ENCODE results near the gene CRYBG2.
"Not testable (repeated sequence)": the region's sequence is repeated elsewhere in the genome, so short reads cannot be mapped to it uniquely, and the experiment has no call there.

Gene CRYBG2

DNA sequence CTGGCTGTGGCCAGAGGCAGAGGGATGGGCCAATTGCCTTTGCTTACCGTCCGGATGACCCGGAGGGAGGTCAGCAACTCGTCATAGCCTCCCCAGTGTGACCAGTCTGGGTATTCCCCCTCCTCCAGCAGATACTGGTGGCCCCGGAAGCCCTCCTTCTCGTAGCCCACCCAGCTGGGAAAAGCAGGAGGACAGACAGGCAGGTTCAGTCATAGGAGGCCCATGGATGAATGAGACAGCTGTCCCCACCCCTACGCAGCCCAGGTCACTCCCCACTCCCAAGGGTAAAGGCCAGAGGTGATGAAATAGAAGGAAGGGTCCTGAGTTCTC, 16.8 kb downstream of the CRYBG2 start:
- TF ChIP-seq POLR2A (IDR thresholded peaks at IDR 0.05; ENCODE audit: extremely low read depth, insufficient read length) (no peak), MYC (IDR thresholded peaks at IDR 0.05; ENCODE audit: low read depth, low read length) (no peak)
- TF ChIP-seq, protein P1, sequence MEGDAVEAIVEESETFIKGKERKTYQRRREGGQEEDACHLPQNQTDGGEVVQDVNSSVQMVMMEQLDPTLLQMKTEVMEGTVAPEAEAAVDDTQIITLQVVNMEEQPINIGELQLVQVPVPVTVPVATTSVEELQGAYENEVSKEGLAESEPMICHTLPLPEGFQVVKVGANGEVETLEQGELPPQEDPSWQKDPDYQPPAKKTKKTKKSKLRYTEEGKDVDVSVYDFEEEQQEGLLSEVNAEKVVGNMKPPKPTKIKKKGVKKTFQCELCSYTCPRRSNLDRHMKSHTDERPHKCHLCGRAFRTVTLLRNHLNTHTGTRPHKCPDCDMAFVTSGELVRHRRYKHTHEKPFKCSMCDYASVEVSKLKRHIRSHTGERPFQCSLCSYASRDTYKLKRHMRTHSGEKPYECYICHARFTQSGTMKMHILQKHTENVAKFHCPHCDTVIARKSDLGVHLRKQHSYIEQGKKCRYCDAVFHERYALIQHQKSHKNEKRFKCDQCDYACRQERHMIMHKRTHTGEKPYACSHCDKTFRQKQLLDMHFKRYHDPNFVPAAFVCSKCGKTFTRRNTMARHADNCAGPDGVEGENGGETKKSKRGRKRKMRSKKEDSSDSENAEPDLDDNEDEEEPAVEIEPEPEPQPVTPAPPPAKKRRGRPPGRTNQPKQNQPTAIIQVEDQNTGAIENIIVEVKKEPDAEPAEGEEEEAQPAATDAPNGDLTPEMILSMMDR (IDR thresholded peaks at IDR 0.05; ENCODE audit: low read depth, low read length) = no peak
- TF ChIP-seq, protein P2, sequence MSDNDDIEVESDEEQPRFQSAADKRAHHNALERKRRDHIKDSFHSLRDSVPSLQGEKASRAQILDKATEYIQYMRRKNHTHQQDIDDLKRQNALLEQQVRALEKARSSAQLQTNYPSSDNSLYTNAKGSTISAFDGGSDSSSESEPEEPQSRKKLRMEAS (IDR thresholded peaks at IDR 0.05; ENCODE audit: low read depth, low read length) = no peak
- H3K4me3 ChIP-seq (ENCODE audit: low read depth, low read length) = no peak overlapping the region
- DNase-seq (ENCODE audit: low read depth) = no peak

DNA sequence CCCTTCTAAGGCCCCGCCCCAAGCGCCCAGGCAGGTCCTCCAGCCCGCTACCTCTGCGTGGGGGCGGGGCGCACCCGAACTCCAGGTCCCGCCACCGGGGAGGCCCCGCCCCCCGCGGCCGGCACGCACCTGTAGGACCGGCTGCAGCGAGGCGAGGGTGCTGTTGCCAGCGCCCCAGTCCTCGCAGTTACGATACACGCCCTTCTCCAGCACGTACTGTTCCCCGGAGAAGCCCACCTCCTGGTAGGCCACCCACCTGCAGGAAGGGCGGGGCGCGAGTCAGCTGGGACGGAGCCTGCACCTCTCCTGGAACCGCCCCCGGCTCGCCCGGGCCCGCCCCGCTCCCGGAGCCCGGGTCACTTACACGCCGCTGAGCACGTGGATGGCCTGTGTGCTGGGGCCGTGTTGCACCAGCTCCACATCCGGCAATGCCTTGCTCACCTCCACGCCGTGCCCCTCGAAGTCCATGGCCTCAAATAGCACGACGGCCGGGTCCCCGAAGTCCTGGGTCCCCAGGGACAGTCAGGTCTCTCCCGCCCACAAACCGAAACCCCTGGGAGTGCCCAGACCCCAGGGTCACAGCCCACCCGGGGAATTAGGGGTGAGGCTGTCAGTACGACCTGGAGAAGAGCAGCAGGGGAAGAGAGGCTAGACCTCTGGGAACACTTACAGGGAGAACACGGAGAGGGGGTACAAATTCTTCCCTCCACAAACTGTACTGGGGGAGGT, 17.3 kb downstream of the CRYBG2 start:
- DNase-seq (ENCODE audit: low read depth) = peak; percentile 49
- TF ChIP-seq, protein P2 (IDR thresholded peaks at IDR 0.05; ENCODE audit: low read depth, low read length) = no peak
- TF ChIP-seq POLR2A (IDR thresholded peaks at IDR 0.05; ENCODE audit: extremely low read depth, insufficient read length) (no peak), MYC (IDR thresholded peaks at IDR 0.05; ENCODE audit: low read depth, low read length) (no peak)
- TF ChIP-seq, protein P1 (IDR thresholded peaks at IDR 0.05; ENCODE audit: low read depth, low read length) = no peak
- H3K4me3 ChIP-seq (ENCODE audit: low read depth, low read length) = no peak overlapping the region

- TF ChIP-seq MYC (IDR thresholded peaks at IDR 0.05; ENCODE audit: low read depth, low read length) (no peak), POLR2A (IDR thresholded peaks at IDR 0.05; ENCODE audit: extremely low read depth, insufficient read length) (no peak)
- TF ChIP-seq, protein P2 (IDR thresholded peaks at IDR 0.05; ENCODE audit: low read depth, low read length) = no peak
- TF ChIP-seq, protein P1 (IDR thresholded peaks at IDR 0.05; ENCODE audit: low read depth, low read length) = no peak
- DNase-seq (ENCODE audit: low read depth) = no peak
- peak overlapping the region; percentile 43 for H3K4me3 ChIP-seq (ENCODE audit: low read depth, low read length)
Measured at GRCh38 chr1:26335774-26336476, 18.0 kb downstream of the CRYBG2 start.

DNA sequence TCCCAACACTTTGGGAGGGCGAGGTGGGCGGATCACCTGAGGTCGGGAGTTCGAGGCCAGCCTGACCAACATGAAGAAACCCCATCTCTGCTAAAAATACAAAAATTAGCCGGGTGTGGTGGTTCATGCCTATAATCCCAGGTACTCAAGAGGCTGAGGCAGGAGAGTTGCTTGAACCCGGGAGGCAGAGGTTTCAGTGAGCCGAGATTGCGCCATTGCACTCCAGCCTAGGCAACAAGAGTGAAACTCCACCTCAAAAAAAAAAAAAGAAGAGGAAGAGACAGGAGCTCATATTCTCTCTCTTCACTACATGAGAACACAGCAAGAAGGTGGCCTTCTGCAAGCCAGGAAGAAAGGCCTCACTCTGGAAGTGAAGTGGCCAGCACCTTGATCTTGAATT, 20.6 kb downstream of the CRYBG2 start:
- not testable (repeated sequence) for H3K4me3 ChIP-seq (ENCODE audit: low read depth, low read length)
- DNase-seq (ENCODE audit: low read depth) = peak; percentile 29

DNA sequence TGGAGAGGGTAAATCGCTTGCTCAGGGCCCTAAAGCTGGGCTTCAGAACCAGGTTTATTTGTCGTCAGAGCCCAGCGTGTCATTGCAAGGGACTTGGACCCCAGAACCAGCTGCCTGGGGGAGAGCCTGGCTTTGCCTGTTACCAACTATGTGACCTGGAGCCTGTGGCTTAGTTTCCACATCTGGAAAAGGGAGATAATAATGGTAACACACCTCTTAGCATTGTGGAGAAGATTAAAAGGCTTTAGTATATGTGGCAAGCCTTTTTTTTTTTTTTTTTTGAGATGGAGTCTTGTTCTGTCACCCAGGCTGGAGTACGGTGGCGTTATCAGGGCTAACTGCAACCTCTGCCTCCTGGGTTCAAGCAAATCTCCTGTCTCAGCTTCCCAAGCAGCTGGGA, 23.7 kb downstream of the CRYBG2 start:
- no peak for TF ChIP-seq POLR2A (IDR thresholded peaks at IDR 0.05; ENCODE audit: extremely low read depth, insufficient read length)
- TF ChIP-seq MYC (IDR thresholded peaks at IDR 0.05; ENCODE audit: low read depth, low read length) = no peak
- TF ChIP-seq, protein P1 (IDR thresholded peaks at IDR 0.05; ENCODE audit: low read depth, low read length) = no peak
- TF ChIP-seq, protein P2 (IDR thresholded peaks at IDR 0.05; ENCODE audit: low read depth, low read length) = no peak
- no peak for DNase-seq (ENCODE audit: low read depth)
- no peak overlapping the region for H3K4me3 ChIP-seq (ENCODE audit: low read depth, low read length)

DNA sequence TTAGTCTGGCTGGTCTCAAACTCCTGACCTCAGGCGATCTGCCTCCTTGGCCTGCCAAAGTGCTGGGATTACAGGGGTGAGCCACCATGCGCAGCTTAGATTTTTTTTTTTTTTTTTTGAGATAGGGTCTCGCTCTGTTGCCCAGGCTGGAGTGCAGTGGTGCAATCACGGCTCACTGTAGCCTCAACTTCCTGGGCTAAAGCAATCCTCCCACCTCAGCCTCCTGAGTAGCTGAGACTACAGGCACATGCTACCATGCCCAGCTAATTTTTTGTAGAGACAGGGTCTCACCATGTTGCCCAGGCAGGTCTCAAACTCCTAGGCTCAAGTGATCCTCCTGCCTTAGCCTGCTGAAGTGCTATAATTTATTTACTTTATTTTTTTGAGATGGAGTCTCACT, 24.6 kb downstream of the CRYBG2 start:
- not testable (repeated sequence) for DNase-seq (ENCODE audit: low read depth); H3K4me3 ChIP-seq (ENCODE audit: low read depth, low read length)

- TF ChIP-seq MYC (IDR thresholded peaks at IDR 0.05; ENCODE audit: low read depth, low read length) (no peak), POLR2A (IDR thresholded peaks at IDR 0.05; ENCODE audit: extremely low read depth, insufficient read length) (no peak)
- TF ChIP-seq, protein P2 (IDR thresholded peaks at IDR 0.05; ENCODE audit: low read depth, low read length) = no peak
- TF ChIP-seq, protein P1 (IDR thresholded peaks at IDR 0.05; ENCODE audit: low read depth, low read length) = no peak
- no peak for DNase-seq (ENCODE audit: low read depth)
- no peak overlapping the region for H3K4me3 ChIP-seq (ENCODE audit: low read depth, low read length)
Measured at GRCh38 chr1:26328597-26328996, 25.3 kb downstream of the CRYBG2 start.
